ENCODE measurements around the gene ATP9B.

DNA sequence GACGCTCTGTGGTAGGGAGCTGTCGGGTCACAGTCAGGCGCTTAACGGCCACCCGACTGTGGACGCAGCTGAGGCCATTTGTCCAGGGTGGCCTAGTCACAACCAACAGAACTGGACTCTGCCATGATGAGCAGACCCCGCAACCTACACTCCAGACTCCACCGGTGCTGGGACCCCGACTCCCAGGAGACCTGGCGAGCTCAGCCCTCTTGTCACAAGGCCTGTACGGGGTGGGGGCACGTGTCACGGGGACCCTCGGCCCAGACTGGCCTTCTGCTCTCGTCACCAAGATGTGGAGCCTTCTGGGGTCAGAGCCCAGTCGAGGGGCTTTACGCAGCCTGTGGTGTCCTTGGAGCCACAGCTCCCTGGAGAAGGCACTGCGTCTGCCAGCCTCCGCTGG is 349.0 kb downstream of the ATP9B start:
- TF ChIP-seq POLR2A (IDR thresholded peaks at IDR 0.05; ENCODE audit: low read length) (no peak), GATA1 (IDR thresholded peaks at IDR 0.05; ENCODE audit: low read depth, low read length) (no peak)
